ENCODE data around the gene RAMP2. TPM values are rescaled to one million over a fixed set of nuclear protein-coding genes. Genes with fewer than 3 reads are reported as not detected.

RAMP2 gene
- total RNA-seq, 1 experiment from 2014 or later: 5.0 TPM

DNA sequence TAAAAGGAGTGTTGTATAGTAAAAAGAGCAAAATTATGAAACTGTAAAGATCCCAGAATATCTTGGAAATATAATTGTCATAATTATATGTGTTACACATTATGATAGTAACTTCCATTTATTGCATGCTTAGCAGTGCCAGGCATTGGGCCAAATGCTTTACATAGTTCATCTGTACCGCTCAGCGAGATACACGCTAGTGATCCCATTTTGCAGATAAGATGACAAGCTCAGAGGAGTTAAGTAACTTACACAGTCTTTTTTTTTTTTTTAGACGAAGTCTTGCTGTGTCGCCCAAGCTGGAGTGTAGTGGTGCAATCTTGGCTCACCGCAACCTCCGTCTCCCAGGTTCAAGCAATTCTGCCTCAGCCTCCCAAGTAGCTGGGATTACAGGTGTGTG lies 9.4 kb upstream of the RAMP2 start:
- H3K4me3 ChIP-seq (ENCODE audit: low read depth, low read length, poor library complexity, severe bottlenecking): no peak overlapping the region
- BruUV-seq (replicated peaks): no TSS peak
- H3K9me3 ChIP-seq (ENCODE audit: low read depth, low read length, poor library complexity, severe bottlenecking): no peaks in the 10 kb centered on the region
- CTCF ChIA-PET: interaction anchor here (0.6 kb wide), 1 partner anchor 12 kb away, joined by 3 read pairs; no protein-coding TSS in a partner anchor
- H3K4me1 ChIP-seq (ENCODE audit: insufficient read depth, low read length, poor library complexity, severe bottlenecking): no peaks in the 10 kb centered on the region
- TF ChIP-seq EZH2 (IDR thresholded peaks at IDR 0.05; ENCODE audit: borderline replicate concordance, low read depth, low read length, poor library complexity, severe bottlenecking): no peak
- TF ChIP-seq, protein P1, sequence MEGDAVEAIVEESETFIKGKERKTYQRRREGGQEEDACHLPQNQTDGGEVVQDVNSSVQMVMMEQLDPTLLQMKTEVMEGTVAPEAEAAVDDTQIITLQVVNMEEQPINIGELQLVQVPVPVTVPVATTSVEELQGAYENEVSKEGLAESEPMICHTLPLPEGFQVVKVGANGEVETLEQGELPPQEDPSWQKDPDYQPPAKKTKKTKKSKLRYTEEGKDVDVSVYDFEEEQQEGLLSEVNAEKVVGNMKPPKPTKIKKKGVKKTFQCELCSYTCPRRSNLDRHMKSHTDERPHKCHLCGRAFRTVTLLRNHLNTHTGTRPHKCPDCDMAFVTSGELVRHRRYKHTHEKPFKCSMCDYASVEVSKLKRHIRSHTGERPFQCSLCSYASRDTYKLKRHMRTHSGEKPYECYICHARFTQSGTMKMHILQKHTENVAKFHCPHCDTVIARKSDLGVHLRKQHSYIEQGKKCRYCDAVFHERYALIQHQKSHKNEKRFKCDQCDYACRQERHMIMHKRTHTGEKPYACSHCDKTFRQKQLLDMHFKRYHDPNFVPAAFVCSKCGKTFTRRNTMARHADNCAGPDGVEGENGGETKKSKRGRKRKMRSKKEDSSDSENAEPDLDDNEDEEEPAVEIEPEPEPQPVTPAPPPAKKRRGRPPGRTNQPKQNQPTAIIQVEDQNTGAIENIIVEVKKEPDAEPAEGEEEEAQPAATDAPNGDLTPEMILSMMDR (conservative IDR thresholded peaks at IDR 0.05; ENCODE audit: low read depth, low read length): no peak
- H3K27ac ChIP-seq (ENCODE audit: low read depth, low read length, poor library complexity, severe bottlenecking): no peak overlapping the region
- no peaks in the 10 kb centered on the region for H3K36me3 ChIP-seq (ENCODE audit: insufficient read depth, low read length, poor library complexity, severe bottlenecking)
- no peaks in the 10 kb centered on the region for H3K27me3 ChIP-seq (replicated peaks; ENCODE audit: insufficient read depth, low read depth, low read length, poor library complexity)
- intact Hi-C loops (cut with micrococcal nuclease; ENCODE audit: unreplicated experiment): no loop called here
- POLR2A ChIA-PET (ENCODE audit: low non-redundant PET): no interaction called here
- no peak for DNase-seq (ENCODE audit: low spot score)

DNA sequence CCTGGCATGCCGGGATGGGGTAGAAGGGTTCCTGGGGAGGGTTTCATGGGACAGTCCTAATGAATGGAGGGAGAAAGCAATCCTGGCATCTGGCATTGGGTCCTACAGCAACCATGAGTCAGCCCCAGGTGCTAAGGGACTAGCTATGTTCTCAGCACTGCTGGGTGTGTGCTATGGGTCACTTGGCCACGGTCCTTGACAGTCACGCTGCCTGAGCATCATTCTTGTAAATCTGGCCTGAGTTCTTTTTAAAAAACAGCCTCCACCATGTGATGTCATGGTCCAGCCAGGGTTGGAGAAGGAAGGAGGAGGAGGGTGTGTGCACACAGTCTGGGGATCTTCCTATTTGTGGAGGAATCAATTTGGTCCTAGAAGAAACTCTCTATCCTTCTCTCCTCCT lies 6.2 kb upstream of the RAMP2 start:
- Histone ChIP-seq H3K9me3 (ENCODE audit: low read depth, low read length, poor library complexity, severe bottlenecking) (no peaks in the 10 kb centered on the region), H3K27ac (ENCODE audit: low read depth, low read length, poor library complexity, severe bottlenecking) (no peak overlapping the region), H3K27me3 (replicated peaks; ENCODE audit: insufficient read depth, low read depth, low read length, poor library complexity) (no peaks in the 10 kb centered on the region), H3K4me3 (ENCODE audit: low read depth, low read length, poor library complexity, severe bottlenecking) (no peak overlapping the region), H3K36me3 (ENCODE audit: insufficient read depth, low read length, poor library complexity, severe bottlenecking) (no peaks in the 10 kb centered on the region), H3K4me1 (ENCODE audit: insufficient read depth, low read length, poor library complexity, severe bottlenecking) (no peaks in the 10 kb centered on the region)
- intact Hi-C loops (cut with micrococcal nuclease; ENCODE audit: unreplicated experiment): no loop called here
- ChIA-PET POLR2A (ENCODE audit: low non-redundant PET) (no interaction called here), CTCF (no interaction called here)
- DNase-seq (ENCODE audit: low spot score): no peak
- no TSS peak for BruUV-seq (replicated peaks)
- TF ChIP-seq, protein P1 (conservative IDR thresholded peaks at IDR 0.05; ENCODE audit: low read depth, low read length): no peak
- TF ChIP-seq EZH2 (IDR thresholded peaks at IDR 0.05; ENCODE audit: borderline replicate concordance, low read depth, low read length, poor library complexity, severe bottlenecking): no peak

DNA sequence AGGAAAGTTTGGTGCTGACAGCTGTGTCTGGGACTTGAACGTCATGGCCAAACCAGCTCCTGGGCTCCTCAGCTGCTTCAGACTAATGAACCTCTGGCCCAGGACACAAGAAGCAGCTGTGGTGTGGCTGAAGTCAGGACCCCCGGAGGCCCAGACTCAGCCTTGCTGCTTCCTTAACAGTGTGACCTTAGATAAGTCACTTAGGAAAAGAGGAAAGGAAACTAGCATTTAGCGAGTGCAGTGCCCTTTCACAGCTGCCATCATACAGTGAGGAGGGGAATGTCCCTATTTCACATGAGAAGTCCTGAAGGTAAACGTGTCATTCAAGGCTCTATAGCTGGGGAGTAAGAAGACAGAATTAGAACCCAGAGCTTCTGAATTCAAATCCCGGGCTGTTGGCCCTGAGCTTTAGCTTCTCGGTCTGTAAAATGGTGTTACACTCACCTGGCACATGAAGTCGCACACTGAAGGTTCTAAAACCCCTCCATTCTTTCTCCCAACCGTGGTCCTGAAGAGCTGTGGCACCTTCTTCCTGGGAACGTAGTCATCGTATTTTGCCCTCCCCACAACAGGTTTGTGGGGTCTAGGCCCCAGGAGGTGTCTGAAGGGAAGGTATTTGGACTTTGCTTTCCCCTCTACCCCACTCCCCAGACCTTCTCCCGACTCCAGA lies 910 bp upstream of the RAMP2 start:
- BruUV-seq (replicated peaks): no TSS peak
- no peaks in the 10 kb centered on the region for H3K27me3 ChIP-seq (replicated peaks; ENCODE audit: insufficient read depth, low read depth, low read length, poor library complexity)
- POLR2A ChIA-PET (ENCODE audit: low non-redundant PET): no interaction called here

More for the DNA sequence above, 910 bp upstream of the RAMP2 start:
- no peak for DNase-seq (ENCODE audit: low spot score)
- TF ChIP-seq, protein P1 (conservative IDR thresholded peaks at IDR 0.05; ENCODE audit: low read depth, low read length): no peak
- TF ChIP-seq EZH2 (IDR thresholded peaks at IDR 0.05; ENCODE audit: borderline replicate concordance, low read depth, low read length, poor library complexity, severe bottlenecking): no peak
- Histone ChIP-seq H3K27ac (ENCODE audit: low read depth, low read length, poor library complexity, severe bottlenecking) (no peak overlapping the region), H3K36me3 (ENCODE audit: insufficient read depth, low read length, poor library complexity, severe bottlenecking) (no peaks in the 10 kb centered on the region), H3K4me3 (ENCODE audit: low read depth, low read length, poor library complexity, severe bottlenecking) (no peak overlapping the region), H3K4me1 (ENCODE audit: insufficient read depth, low read length, poor library complexity, severe bottlenecking) (no peaks in the 10 kb centered on the region), H3K9me3 (ENCODE audit: low read depth, low read length, poor library complexity, severe bottlenecking) (no peaks in the 10 kb centered on the region)
- intact Hi-C loops (cut with micrococcal nuclease; ENCODE audit: unreplicated experiment): loop anchor here (5.0 kb wide), 1 partner anchor 183 kb away; the partner anchor contains the start of gene PSMC3IP
- CTCF ChIA-PET: no interaction called here

Data from A673 (cell line).